CD14-positive monocyte (primary cell): Measurements from ENCODE around the gene TTLL8. TPM values are rescaled to one million over a fixed set of nuclear protein-coding genes. Genes with fewer than 3 reads are reported as not detected.

ENCODE experiments used
- DNase-seq, 3 donors: peaks; one replicate each; pipeline ENCODE4 v3.0.0-alpha.2; 2011 to 2022
- H2AFZ ChIP-seq: 2 replicates; pipeline ENCODE4 v1.6.0; 2012; ENCODE audit warnings: mild to moderate bottlenecking, low read depth, low read length, inconsistent platforms; ENCODE audit not compliant: insufficient read depth, poor library complexity, severe bottlenecking
- H3K27ac ChIP-seq, 2 donors: 1 replicate in 1 of 2; 2 replicates in 1 of 2; pipeline ENCODE4 v1.5.1; 2012 to 2013; ENCODE audit warnings: low read length in 2 of 2, control low read depth in 1 of 2, inconsistent platforms in 1 of 2, low read depth in 1 of 2, mild to moderate bottlenecking in 1 of 2
- H3K27me3 ChIP-seq, 2 donors: one replicate each; pipeline versions ENCODE4 v1.6.0 to v1.6.1; 2011 to 2013; ENCODE audit warnings: low read length in 2 of 2; ENCODE audit not compliant: control insufficient read depth in 2 of 2, insufficient read depth in 2 of 2
- H3K36me3 ChIP-seq, 2 donors: replicated peaks in 1 of 2; 1 replicate in 1 of 2; 2 replicates in 1 of 2; pipeline versions ENCODE4 v1.5.1 to v1.6.1; 2012 to 2013; ENCODE audit warnings: low read length in 2 of 2, control low read depth in 1 of 2, inconsistent platforms in 1 of 2, mild to moderate bottlenecking in 1 of 2; ENCODE audit not compliant: insufficient read depth in 2 of 2, control insufficient read depth in 1 of 2
- H3K4me1 ChIP-seq, 2 donors: 1 replicate in 1 of 2; 2 replicates in 1 of 2; pipeline versions ENCODE4 v1.5.1 to v1.6.1; 2012 to 2013; ENCODE audit warnings: low read length in 2 of 2, control low read depth in 1 of 2, inconsistent platforms in 1 of 2, mild to moderate bottlenecking in 1 of 2, moderate library complexity in 1 of 2; ENCODE audit not compliant: insufficient read depth in 2 of 2, control insufficient read depth in 1 of 2
- H3K4me2 ChIP-seq: replicated peaks from 2 replicates; pipeline ENCODE3; 2012; ENCODE audit warnings: low read length, moderate library complexity, mild to moderate bottlenecking; ENCODE audit not compliant: poor library complexity, severe bottlenecking; ENCODE audit errors: extremely low read depth
- H3K4me3 ChIP-seq, 3 experiments: fragments of 200-600 bp in 1 of 3; sonication (generic) in 1 of 3; replicated peaks in 1 of 3; 1 replicate in 2 of 3; 2 replicates in 1 of 3; pipeline ENCODE4 v1.5.1; 2011 to 2013; ENCODE audit warnings: low read length in 3 of 3, mild to moderate bottlenecking in 3 of 3, control low read depth in 2 of 3, low read depth in 2 of 3, inconsistent platforms in 1 of 3, moderate library complexity in 1 of 3
- H3K79me2 ChIP-seq: 2 replicates; pipeline ENCODE4 v1.6.0; 2012; ENCODE audit warnings: mild to moderate bottlenecking, control low read depth, inconsistent platforms, low read length, moderate library complexity; ENCODE audit not compliant: insufficient read depth
- H3K9ac ChIP-seq: 2 replicates; pipeline ENCODE4 v1.6.0; 2017; ENCODE audit warnings: low read length, mild to moderate bottlenecking; ENCODE audit not compliant: insufficient read depth, poor library complexity, severe bottlenecking
- H3K9me3 ChIP-seq, 2 donors: replicated peaks in 1 of 2; 1 replicate in 1 of 2; 2 replicates in 1 of 2; pipeline versions ENCODE4 v1.5.1 to v1.6.1; 2012 to 2013; ENCODE audit warnings: low read length in 2 of 2, control low read depth in 1 of 2; ENCODE audit not compliant: control insufficient read depth in 1 of 2, insufficient read depth in 1 of 2
- H4K20me1 ChIP-seq: 2 replicates; pipeline ENCODE4 v1.6.0; 2012; ENCODE audit warnings: mild to moderate bottlenecking, low read length, control low read depth, moderate library complexity; ENCODE audit not compliant: insufficient read depth
- H3K27ac Mint-ChIP-seq, 7 donors: one replicate each; pipeline ENCODE4 v1.8.0; 2020; ENCODE audit warnings: mild to moderate bottlenecking in 7 of 7, mixed read lengths in 7 of 7, moderate library complexity in 6 of 7, inconsistent platforms in 2 of 7
- H3K27me3 Mint-ChIP-seq, 3 donors: one replicate each; pipeline ENCODE4 v1.8.0; 2021 to 2022; ENCODE audit warnings: low read depth in 3 of 3, mild to moderate bottlenecking in 3 of 3, mixed read lengths in 3 of 3, moderate library complexity in 3 of 3, inconsistent platforms in 1 of 3
- H3K36me3 Mint-ChIP-seq, 2 donors: one replicate each; pipeline ENCODE4 v1.8.0; 2020; ENCODE audit warnings: mixed read lengths in 2 of 2, inconsistent platforms in 1 of 2, mild to moderate bottlenecking in 1 of 2
- H3K4me1 Mint-ChIP-seq: one replicate; pipeline ENCODE4 v1.8.0; 2020; ENCODE audit warnings: mild to moderate bottlenecking, mixed read lengths
- H3K4me3 Mint-ChIP-seq, 2 donors: one replicate each; pipeline ENCODE4 v1.8.0; 2020; ENCODE audit warnings: mild to moderate bottlenecking in 2 of 2, mixed read lengths in 2 of 2, moderate library complexity in 1 of 2
- H3K9me3 Mint-ChIP-seq, 7 donors: one replicate each; pipeline ENCODE4 v1.8.0; 2020 to 2022; ENCODE audit warnings: mixed read lengths in 7 of 7, mild to moderate bottlenecking in 6 of 7, moderate library complexity in 6 of 7, inconsistent platforms in 2 of 7
- WGBS: methylation state at CpG from one replicate; pipeline ENCODE4 v1.1.5; 2013; ENCODE audit warnings: missing lambda C conversion rate; ENCODE audit not compliant: insufficient coverage; 5-methylcytosine and 5-hydroxymethylcytosine counted together
- intact Hi-C, 2 donors: fragments of 100-400 bp; cut with micrococcal nuclease; formaldehyde crosslinking; loops; one replicate each; pipeline versions ENCODE4 v1.15.0 to v1.15.1; 2023
- polyA plus RNA-seq, 3 donors: library from polyadenylated mRNA; depleted of rRNA in 1 of 3; unstranded in 2 of 3; stranded (reverse) in 1 of 3; fragments of 300-500 nt in 2 of 3; fragments of >200 nt in 1 of 3; fragmentation: Illumina TruSeq in 2 of 3; gene quantifications; 1 replicate in 2 of 3; 2 replicates in 1 of 3; pipeline ENCODE4 v1.2.3, GENCODE V29; 2012 to 2021
- TF ChIP-seq, protein P1 (sequence below): fragments of 200-600 bp; IDR thresholded peaks from one replicate; pipeline ENCODE4 v1.8.0; 2022; ENCODE audit warnings: antibody characterized with exemption, mild to moderate bottlenecking

TTLL8 gene
- polyA plus RNA-seq, 3 donors, result not detected

DNA sequence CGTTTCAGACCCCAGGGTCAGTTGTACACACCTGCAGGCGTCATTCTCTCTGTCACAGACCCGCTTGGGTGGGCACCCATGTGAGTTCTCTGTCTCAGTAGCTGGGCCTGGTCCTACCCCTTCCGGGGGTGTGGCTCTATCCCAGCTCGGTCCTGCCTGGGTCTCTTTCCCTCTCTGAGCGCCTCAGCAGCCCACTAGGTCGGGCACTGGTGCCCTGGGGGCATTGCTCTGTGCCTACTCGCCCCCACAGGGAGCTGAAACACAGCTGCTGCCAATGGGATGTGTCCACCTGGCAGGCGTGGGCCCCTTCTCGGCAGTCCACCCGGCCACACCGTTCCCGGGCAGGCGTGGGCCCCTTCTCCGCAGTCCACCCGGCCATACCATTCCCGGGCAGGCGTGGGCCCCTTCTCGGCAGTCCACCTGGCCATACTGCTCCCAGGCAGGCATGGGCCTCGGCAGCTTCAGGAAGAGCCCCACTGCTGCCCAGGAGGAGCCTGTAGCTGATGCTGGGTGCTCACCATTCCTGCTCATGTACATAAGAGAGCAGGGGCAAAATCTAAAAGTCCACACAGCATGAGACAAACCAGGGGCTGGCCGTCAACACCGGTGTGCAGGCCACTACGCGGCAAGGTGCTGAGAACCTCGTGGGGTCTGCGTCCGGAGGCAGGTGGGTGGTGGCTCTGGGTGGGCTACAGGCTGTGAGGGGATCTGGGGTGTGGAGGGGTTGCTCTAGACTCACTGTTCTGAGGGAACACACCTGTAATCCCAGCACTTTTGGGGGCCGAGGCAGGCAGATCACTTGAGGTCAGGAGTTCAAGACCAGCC, 14.8 kb upstream of the TTLL8 start:
- Mint-ChIP-seq H3K9me3 (no peaks in the 10 kb centered on the region), H3K4me1 (peaks cover 5% of the 10 kb centered on the region), H3K36me3 (peaks cover 9 to 14% of the 10 kb centered on the region in 2 donors), H3K27me3 (peaks cover 0 to 1% (median 0%) of the 10 kb centered on the region in 3 donors), H3K27ac (peak overlapping the region in 1 of 7 donors; percentile 52), H3K4me3 (no peak overlapping the region)
- H3K27me3 ChIP-seq, result no peaks in the 10 kb centered on the region
- no peak overlapping the region for H2AFZ ChIP-seq
- no peaks in the 10 kb centered on the region for H3K4me1 ChIP-seq
- no peaks in the 10 kb centered on the region for H4K20me1 ChIP-seq
- 93% methylated on average over 27 of the region's 28 CpGs for WGBS
- no peak overlapping the region for H3K27ac ChIP-seq
- H3K9me3 ChIP-seq, result no peaks in the 10 kb centered on the region
- no peak overlapping the region for H3K4me3 ChIP-seq
- DNase-seq, result no peak
- H3K9ac ChIP-seq, result no peak overlapping the region
- H3K36me3 ChIP-seq, result no peaks in the 10 kb centered on the region
- H3K79me2 ChIP-seq, result no peaks in the 10 kb centered on the region
- no peak overlapping the region for H3K4me2 ChIP-seq
- TF ChIP-seq, protein P1, sequence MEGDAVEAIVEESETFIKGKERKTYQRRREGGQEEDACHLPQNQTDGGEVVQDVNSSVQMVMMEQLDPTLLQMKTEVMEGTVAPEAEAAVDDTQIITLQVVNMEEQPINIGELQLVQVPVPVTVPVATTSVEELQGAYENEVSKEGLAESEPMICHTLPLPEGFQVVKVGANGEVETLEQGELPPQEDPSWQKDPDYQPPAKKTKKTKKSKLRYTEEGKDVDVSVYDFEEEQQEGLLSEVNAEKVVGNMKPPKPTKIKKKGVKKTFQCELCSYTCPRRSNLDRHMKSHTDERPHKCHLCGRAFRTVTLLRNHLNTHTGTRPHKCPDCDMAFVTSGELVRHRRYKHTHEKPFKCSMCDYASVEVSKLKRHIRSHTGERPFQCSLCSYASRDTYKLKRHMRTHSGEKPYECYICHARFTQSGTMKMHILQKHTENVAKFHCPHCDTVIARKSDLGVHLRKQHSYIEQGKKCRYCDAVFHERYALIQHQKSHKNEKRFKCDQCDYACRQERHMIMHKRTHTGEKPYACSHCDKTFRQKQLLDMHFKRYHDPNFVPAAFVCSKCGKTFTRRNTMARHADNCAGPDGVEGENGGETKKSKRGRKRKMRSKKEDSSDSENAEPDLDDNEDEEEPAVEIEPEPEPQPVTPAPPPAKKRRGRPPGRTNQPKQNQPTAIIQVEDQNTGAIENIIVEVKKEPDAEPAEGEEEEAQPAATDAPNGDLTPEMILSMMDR, result no peak
- intact Hi-C loops, result no loop called here

DNA sequence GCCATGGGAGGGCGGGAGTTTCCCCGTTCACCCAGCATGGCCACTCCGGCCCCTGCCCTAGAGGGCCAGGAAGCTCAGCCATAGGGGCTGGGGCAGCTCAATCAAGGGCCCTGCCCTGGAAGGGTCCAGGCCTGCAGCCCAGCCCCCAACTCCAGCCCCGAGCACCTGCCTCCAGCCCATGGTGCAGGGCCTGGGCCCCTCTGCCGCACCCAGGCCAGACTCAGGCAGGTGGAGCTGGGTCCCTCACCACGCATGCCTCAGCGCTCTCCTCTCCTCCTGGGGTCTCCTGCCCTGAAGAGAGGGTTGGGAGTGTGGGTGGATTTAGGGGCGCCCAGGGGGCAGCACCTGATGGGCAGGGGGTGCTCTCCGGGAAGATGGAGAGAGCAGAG, 14.1 kb upstream of the TTLL8 start:
- Histone ChIP-seq H4K20me1 (no peaks in the 10 kb centered on the region), H3K9ac (no peak overlapping the region), H3K4me2 (no peak overlapping the region), H3K27me3 (no peaks in the 10 kb centered on the region), H3K27ac (no peak overlapping the region), H3K9me3 (no peaks in the 10 kb centered on the region), H3K36me3 (no peaks in the 10 kb centered on the region), H3K4me1 (no peaks in the 10 kb centered on the region), H2AFZ (no peak overlapping the region), H3K79me2 (no peaks in the 10 kb centered on the region), H3K4me3 (no peak overlapping the region)
- H3K9me3 Mint-ChIP-seq, result no peaks in the 10 kb centered on the region
- H3K4me3 Mint-ChIP-seq, result no peak overlapping the region
- intact Hi-C loops, result no loop called here
- H3K36me3 Mint-ChIP-seq, result peaks cover 12 to 14% of the 10 kb centered on the region in 2 donors
- TF ChIP-seq, protein P1, result no peak
- DNase-seq, result no peak
- 83% methylated on average over 6 of the region's 9 CpGs for WGBS
- no peak overlapping the region for H3K27ac Mint-ChIP-seq
- peaks cover 0 to 1% (median 0%) of the 10 kb centered on the region in 3 donors for H3K27me3 Mint-ChIP-seq
- H3K4me1 Mint-ChIP-seq, result peaks cover 5% of the 10 kb centered on the region
